GM12891 (cell line): ENCODE data around the gene TGFBI.
"Not testable (repeated sequence)": the region's sequence is repeated elsewhere in the genome, so short reads cannot be mapped to it uniquely, and the experiment has no call there.

Source experiments
- DNase-seq: peaks from one replicate; pipeline ENCODE4 v3.0.0; 2011; ENCODE audit warnings: low spot score; ENCODE audit not compliant: insufficient read length
- FAIRE-seq: peaks from 2 replicates; lab custom pipeline; 2011; peaks lifted over from hg19 to GRCh38; lab: Jason Lieb, UNC
- PAX5 ChIP-seq: IDR thresholded peaks from 2 replicates; pipeline ENCODE4 v1.6.1; 2011; ENCODE audit warnings: low read length, moderate library complexity, mild to moderate bottlenecking; ENCODE audit not compliant: insufficient read depth, severe bottlenecking
- POLR2A ChIP-seq: IDR thresholded peaks from 2 replicates; pipeline ENCODE4 v1.6.1; 2011; ENCODE audit warnings: low read depth, low read length, control low read depth
- POLR2AphosphoS5 ChIP-seq: IDR thresholded peaks from 2 replicates; pipeline ENCODE4 v1.6.1; 2011; ENCODE audit warnings: low read depth, low read length, control low read depth
- POU2F2 ChIP-seq: IDR thresholded peaks from 2 replicates; pipeline ENCODE4 v1.6.1; 2011; ENCODE audit warnings: low read depth, mild to moderate bottlenecking, control low read depth, low read length, moderate library complexity
- SPI1 ChIP-seq: IDR thresholded peaks from 2 replicates; pipeline ENCODE4 v1.6.1; 2011; ENCODE audit warnings: low read depth, low read length, control low read depth
- TAF1 ChIP-seq: IDR thresholded peaks from 2 replicates; pipeline ENCODE4 v1.6.1; 2011; ENCODE audit warnings: low read depth, low read length, control low read depth

Gene TGFBI

GRCh38 chr5:136042665-136043121 lies 13.9 kb downstream of the TGFBI start:
- FAIRE-seq, result no peak
- no peak for TF ChIP-seq POLR2AphosphoS5
- TF ChIP-seq POU2F2, result no peak
- no peak for TF ChIP-seq POLR2A
- TF ChIP-seq TAF1, result no peak
- DNase-seq, result no peak

GRCh38 chr5:136043551-136043950 lies 14.8 kb downstream of the TGFBI start:
- FAIRE-seq, result no peak
- DNase-seq, result no peak
- TF ChIP-seq PAX5 (no peak), POU2F2 (no peak), POLR2AphosphoS5 (no peak), SPI1 (no peak)

DNA sequence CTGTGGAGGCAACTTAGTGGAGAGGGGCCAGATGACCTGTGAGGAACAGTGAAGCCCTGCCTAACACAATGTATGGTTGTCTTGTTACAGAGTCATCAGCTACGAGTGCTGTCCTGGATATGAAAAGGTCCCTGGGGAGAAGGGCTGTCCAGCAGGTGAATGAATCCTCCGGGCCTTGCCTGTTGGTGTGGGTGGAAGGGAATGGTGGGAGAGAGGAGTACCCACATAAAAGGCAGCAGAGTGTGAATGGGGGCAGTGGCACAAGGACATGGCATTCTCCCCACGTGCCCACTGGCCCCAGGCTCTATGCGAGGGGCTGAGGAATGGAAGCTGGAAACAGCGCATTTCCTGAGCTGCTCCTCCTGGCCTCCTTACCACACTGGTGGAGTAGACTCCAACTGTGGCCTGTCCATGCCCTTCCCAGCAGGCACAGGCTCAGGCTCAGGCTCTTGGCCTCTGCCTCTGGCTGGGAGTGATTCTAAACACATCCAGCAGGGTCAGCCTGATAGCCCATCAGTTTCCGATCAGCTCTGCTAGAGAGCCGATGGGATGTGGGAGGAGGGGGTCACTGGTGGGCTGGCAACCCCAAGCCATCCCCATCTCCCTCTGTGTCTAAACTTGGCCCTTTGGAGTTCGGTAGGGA lies 15.3 kb downstream of the TGFBI start:
- TF ChIP-seq SPI1 (no peak), POLR2AphosphoS5 (no peak), TAF1 (no peak), POLR2A (no peak), POU2F2 (no peak), PAX5 (no peak)
- FAIRE-seq (no peak), DNase-seq (no peak)

- DNase-seq, FAIRE-seq: not testable (repeated sequence)
These were observed 16.2 kb downstream of the TGFBI start for GRCh38 chr5:136045026-136045425.

DNA sequence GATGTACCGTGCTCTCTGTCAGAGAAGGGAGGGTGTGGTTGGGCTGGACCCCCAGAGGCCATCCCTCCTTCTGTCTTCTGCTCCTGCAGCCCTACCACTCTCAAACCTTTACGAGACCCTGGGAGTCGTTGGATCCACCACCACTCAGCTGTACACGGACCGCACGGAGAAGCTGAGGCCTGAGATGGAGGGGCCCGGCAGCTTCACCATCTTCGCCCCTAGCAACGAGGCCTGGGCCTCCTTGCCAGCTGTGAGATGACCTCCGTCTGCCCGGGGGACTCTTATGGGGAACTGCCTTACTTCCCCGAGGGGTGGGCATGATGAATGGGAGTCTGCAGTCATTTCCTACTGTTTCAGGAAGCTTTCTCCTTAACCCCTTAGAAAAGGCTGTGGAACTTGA lies 17.5 kb downstream of the TGFBI start:
- DNase-seq (no peak), FAIRE-seq (no peak)
- no peak for TF ChIP-seq TAF1

DNA sequence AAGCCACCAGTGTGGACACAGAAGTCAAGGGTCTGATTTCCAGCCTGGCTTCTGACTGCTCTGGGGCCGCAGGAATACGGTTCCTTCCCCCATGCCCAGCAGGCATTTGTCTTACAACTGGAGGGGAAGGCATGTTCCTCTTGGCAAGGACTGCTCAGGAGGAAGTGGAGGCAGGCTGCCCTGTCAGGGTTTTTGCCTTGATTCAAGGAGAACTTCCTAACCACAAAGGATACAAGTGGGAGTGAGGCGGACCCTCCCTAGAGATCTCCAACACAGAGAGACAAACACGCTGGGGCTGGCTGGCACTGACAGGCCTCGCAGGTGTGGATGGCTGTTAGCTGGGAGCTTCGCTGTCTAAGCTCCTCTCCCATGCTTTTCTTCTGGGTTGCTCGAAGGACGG lies 19.1 kb downstream of the TGFBI start:
- FAIRE-seq (no peak), DNase-seq (no peak)
- TF ChIP-seq TAF1, result no peak
- TF ChIP-seq PAX5, result no peak
- no peak for TF ChIP-seq SPI1
- no peak for TF ChIP-seq POLR2AphosphoS5
- TF ChIP-seq POU2F2, result no peak
- no peak for TF ChIP-seq POLR2A

DNA sequence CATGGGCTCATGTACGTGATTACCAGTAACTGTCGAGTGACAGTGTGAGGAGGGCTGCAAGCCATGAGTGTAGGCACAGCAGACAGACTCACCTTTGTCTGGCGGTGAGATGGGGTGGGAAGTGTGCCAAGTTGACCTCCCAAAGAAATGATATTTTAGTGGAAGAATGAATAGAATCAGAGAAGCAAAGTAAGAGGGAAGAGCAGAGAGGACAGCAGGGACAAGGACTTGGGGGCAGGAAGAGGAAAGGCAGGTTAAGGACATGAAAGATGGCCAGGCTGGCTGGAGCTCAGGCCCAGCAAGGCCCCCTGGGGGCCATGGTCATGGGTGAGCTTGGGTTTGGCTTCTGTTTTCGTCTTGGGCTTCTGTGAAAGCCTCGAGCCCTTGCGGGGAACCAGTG lies 20.2 kb downstream of the TGFBI start:
- FAIRE-seq, result no peak
- no peak for DNase-seq
- TF ChIP-seq POU2F2, result no peak
- TF ChIP-seq TAF1, result no peak
- no peak for TF ChIP-seq PAX5
- TF ChIP-seq POLR2AphosphoS5, result no peak
- TF ChIP-seq POLR2A, result no peak
- TF ChIP-seq SPI1, result no peak

GRCh38 chr5:136051486-136052220 lies 22.9 kb downstream of the TGFBI start:
- FAIRE-seq (no peak), DNase-seq (no peak)
- TF ChIP-seq PAX5 (no peak), POLR2AphosphoS5 (no peak), TAF1 (no peak), SPI1 (no peak), POU2F2 (no peak), POLR2A (no peak)

DNA sequence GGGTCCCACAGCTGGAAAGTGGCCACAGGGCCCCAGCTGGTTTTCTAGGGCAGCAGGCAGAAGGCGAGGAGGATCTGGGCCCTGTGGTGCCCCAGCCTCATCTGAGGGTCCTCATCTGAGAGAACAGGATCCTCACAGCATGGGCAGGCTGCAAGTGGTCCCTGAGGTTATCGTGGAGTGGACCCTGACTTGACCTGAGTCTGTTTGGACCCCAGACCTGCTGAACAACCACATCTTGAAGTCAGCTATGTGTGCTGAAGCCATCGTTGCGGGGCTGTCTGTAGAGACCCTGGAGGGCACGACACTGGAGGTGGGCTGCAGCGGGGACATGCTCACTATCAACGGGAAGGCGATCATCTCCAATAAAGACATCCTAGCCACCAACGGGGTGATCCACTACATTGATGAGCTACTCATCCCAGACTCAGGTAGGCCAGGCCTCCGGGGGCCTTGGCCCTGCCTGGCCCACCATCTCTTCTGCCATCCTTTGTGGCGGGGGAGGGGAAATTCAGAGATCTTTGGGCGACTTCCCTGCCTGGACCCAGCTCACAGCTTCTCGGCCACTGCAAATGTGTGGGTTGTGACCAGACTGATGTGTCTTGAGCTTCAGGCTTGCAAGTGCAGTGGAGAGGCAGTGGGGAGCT lies 24.0 kb downstream of the TGFBI start:
- no peak for FAIRE-seq
- no peak for DNase-seq
- TF ChIP-seq SPI1 (no peak), POLR2A (no peak), POU2F2 (no peak), TAF1 (no peak), POLR2AphosphoS5 (no peak), PAX5 (no peak)
